HepG2 (cell line): Measurements from ENCODE around the gene PLD3. TPM values are rescaled to one million over a fixed set of nuclear protein-coding genes. Genes with fewer than 3 reads are reported as not detected.
A peak's percentile ranks its signal among the peaks of the same experiment; 100 is the strongest.

Source experiments
- ATRX ChIP-seq: sonication (generic); formaldehyde crosslinking; IDR thresholded peaks from 2 replicates; pipeline ENCODE4 v1.4.0; 2020; ENCODE audit warnings: missing genetic modification reagents, borderline replicate concordance
- CHD4 ChIP-seq: fragments of 200-600 bp; sonication (generic); IDR thresholded peaks from 2 replicates; pipeline ENCODE4 v1.7.0; 2017; ENCODE audit warnings: mild to moderate bottlenecking, low read length, borderline replicate concordance
- GFI1 ChIP-seq: sonication (generic); formaldehyde crosslinking; IDR thresholded peaks from 2 replicates; pipeline ENCODE4 v1.5.0; 2020; ENCODE audit warnings: missing genetic modification reagents, mild to moderate bottlenecking, borderline replicate concordance
- GZF1 ChIP-seq: sonication (generic); formaldehyde crosslinking; IDR thresholded peaks from 2 replicates; pipeline ENCODE4 v1.5.1; 2020; ENCODE audit warnings: mild to moderate bottlenecking, missing genetic modification reagents
- HOXA5 ChIP-seq: sonication (generic); formaldehyde crosslinking; IDR thresholded peaks from 2 replicates; pipeline ENCODE4 v1.4.0; 2020; ENCODE audit warnings: missing genetic modification reagents
- KDM3A ChIP-seq: IDR thresholded peaks from 2 replicates; pipeline ENCODE4 v1.6.1; 2018; ENCODE audit warnings: low read depth, missing compliant biosample characterization
- MTA3 ChIP-seq: sonication (generic); formaldehyde crosslinking; IDR thresholded peaks from 2 replicates; pipeline ENCODE4 v1.4.0; 2020; ENCODE audit warnings: missing genetic modification reagents
- RARG ChIP-seq: sonication (generic); formaldehyde crosslinking; IDR thresholded peaks from 2 replicates; pipeline ENCODE4 v1.4.0; 2020; ENCODE audit warnings: low read depth, mild to moderate bottlenecking, missing genetic modification reagents
- RNF2 ChIP-seq: fragments of 450-650 bp; conservative IDR thresholded peaks from 2 replicates; pipeline ENCODE4 v1.6.1; 2016; ENCODE audit warnings: low read depth
- RXRA ChIP-seq: sonication (generic); formaldehyde crosslinking; IDR thresholded peaks from 2 replicates; pipeline ENCODE4 v1.5.1; 2020; ENCODE audit warnings: missing genetic modification reagents
- SATB2 ChIP-seq: sonication (generic); formaldehyde crosslinking; IDR thresholded peaks from 2 replicates; pipeline ENCODE4 v1.5.0; 2020; ENCODE audit warnings: missing genetic modification reagents
- SIN3A ChIP-seq: IDR thresholded peaks from 2 replicates; pipeline ENCODE4 v1.6.1; 2011; ENCODE audit warnings: low read depth, mild to moderate bottlenecking, control low read depth, low read length, borderline replicate concordance
- SP1 ChIP-seq, 2 experiments: fragments of 450-650 bp in 1 of 2; sonication (generic) in 1 of 2; formaldehyde crosslinking in 1 of 2; IDR thresholded peaks; 2 replicates each; pipeline versions ENCODE4 v1.4.0 to v1.6.1; 2016 to 2020; ENCODE audit warnings: missing genetic modification reagents in 1 of 2
- ZNF12 ChIP-seq: sonication (generic); formaldehyde crosslinking; IDR thresholded peaks from 2 replicates; pipeline ENCODE4 v1.5.0; 2020; ENCODE audit warnings: missing genetic modification reagents
- ZNF329 ChIP-seq: sonication (generic); formaldehyde crosslinking; IDR thresholded peaks from 2 replicates; pipeline ENCODE4 v1.9.0; 2021; ENCODE audit warnings: low read depth, mild to moderate bottlenecking, missing genetic modification reagents
- ZNF367 ChIP-seq: sonication (generic); formaldehyde crosslinking; IDR thresholded peaks from 2 replicates; pipeline ENCODE4 v1.4.0; 2020; ENCODE audit warnings: missing genetic modification reagents, borderline replicate concordance
- ZNF382 ChIP-seq: sonication (generic); formaldehyde crosslinking; IDR thresholded peaks from 2 replicates; pipeline ENCODE4 v1.5.0; 2020; ENCODE audit warnings: missing genetic modification reagents, mild to moderate bottlenecking, borderline replicate concordance
- ZNF501 ChIP-seq: sonication (generic); formaldehyde crosslinking; IDR thresholded peaks from 2 replicates; pipeline ENCODE4 v1.5.1; 2020; ENCODE audit warnings: mild to moderate bottlenecking, moderate library complexity, missing genetic modification reagents
- ZNF598 ChIP-seq: sonication (generic); formaldehyde crosslinking; IDR thresholded peaks from 2 replicates; pipeline ENCODE4 v1.5.1; 2020; ENCODE audit warnings: mild to moderate bottlenecking, missing genetic modification reagents, borderline replicate concordance
- ZNF629 ChIP-seq: sonication (generic); formaldehyde crosslinking; conservative IDR thresholded peaks from 2 replicates; pipeline ENCODE4 v1.5.0; 2020; ENCODE audit warnings: missing genetic modification reagents
- ZNF644 ChIP-seq: IDR thresholded peaks from 2 replicates; pipeline ENCODE4 v1.6.1; 2016; ENCODE audit warnings: low read depth
- ZNF678 ChIP-seq: sonication (generic); formaldehyde crosslinking; IDR thresholded peaks from 2 replicates; pipeline ENCODE4 v1.4.0; 2020; ENCODE audit warnings: mild to moderate bottlenecking, missing genetic modification reagents
- ZSCAN21 ChIP-seq: sonication (generic); formaldehyde crosslinking; IDR thresholded peaks from 2 replicates; pipeline ENCODE4 v1.8.0; 2022; ENCODE audit warnings: mild to moderate bottlenecking, missing genetic modification reagents, moderate library complexity, borderline replicate concordance
- polyA plus RNA-seq, 8 experiments: library from polyadenylated mRNA; depleted of rRNA in 3 of 8; stranded (reverse) in 7 of 8; unstranded in 1 of 8; fragments of >200 nt; fragmentation: Illumina TruSeq in 4 of 8; extraction: Trizol in 4 of 8; gene quantifications; 2 replicates each; pipeline versions ENCODE4 v1.2.1 to v1.2.3, GENCODE V29; 2011 to 2016; ENCODE audit warnings: low read depth in 4 of 8, missing spikeins in 1 of 8, mixed read lengths in 1 of 8; ENCODE audit not compliant: insufficient read depth in 1 of 8
- total RNA-seq, 5 experiments: library from RNA; depleted of rRNA; stranded (reverse); fragments of >200 nt; fragmentation: Illumina TruSeq; extraction: Trizol; gene quantifications; 2 replicates each; pipeline ENCODE4 v1.2.3, GENCODE V29; 2016; ENCODE audit warnings: low read depth in 1 of 5
- TF ChIP-seq, protein P1 (sequence below): sonication (generic); formaldehyde crosslinking; IDR thresholded peaks from 2 replicates; pipeline ENCODE4 v1.5.1; 2020; ENCODE audit warnings: missing genetic modification reagents, mild to moderate bottlenecking, borderline replicate concordance
- TF ChIP-seq, protein P2 (sequence below): sonication (generic); formaldehyde crosslinking; IDR thresholded peaks from 2 replicates; pipeline ENCODE4 v1.4.0; 2020; ENCODE audit warnings: missing genetic modification reagents
- TF ChIP-seq, protein P3 (sequence below): sonication (generic); formaldehyde crosslinking; IDR thresholded peaks from 2 replicates; pipeline ENCODE4 v1.8.0; 2022; ENCODE audit warnings: mild to moderate bottlenecking, missing genetic modification reagents
- TF ChIP-seq, protein P4 (sequence below): sonication (generic); formaldehyde crosslinking; IDR thresholded peaks from 2 replicates; pipeline ENCODE4 v1.5.0; 2020; ENCODE audit warnings: mild to moderate bottlenecking, low read depth, missing genetic modification reagents, borderline replicate concordance

The PLD3 gene
- total and polyA plus RNA-seq, 2 of the 13 experiments (the other 11 are each of a cell fraction or from before 2014, with no cell fraction given): 45.7 to 164 TPM

DNA sequence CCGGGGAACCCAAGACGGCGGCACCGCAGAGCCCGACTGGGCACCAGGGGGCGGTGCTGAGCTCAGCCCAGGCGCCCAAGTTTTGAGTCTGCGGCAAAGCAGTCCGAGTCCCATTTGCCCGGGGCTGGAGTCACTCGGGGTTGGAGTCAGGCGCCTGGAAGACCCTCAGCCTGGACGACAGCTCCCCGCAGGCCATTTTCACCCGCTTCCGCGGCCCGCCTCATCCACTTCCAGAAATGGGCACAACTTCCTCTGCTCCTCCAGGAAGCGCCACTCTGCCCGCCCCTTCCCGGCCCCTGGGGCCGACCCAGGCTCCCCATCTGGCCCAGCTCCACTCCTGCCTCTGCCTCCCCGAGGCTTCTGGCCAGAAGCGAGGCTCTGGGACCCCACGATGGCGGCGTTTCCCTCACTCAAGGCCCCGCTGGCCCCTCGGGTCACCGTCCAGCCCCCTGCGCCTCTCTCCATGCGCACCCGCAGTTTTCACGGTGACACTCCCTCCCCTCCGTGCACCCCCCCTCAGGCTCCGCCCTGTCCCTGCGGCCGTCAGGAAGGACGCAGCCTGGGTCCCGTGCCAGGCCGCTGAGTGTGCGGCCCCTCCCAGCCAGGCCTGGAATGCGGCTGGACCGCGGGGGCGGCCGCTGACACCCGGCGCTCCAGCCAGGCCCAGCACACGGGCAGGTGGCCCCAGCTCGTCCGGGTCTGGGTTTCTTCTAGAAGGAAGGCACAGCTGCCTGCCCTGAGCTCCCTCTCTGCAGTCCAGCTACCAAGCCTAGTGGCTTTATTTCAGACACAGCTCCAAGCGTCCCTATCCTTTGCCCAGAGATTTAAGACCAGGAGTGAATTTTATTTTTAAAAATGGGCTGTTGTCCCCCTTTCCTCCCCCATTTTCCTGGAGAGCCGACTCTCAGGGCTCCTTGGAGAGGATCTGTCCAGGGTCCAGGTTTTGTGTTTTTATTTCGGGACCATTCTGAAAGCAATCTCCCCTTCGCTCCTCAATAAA is 72.6 kb downstream of the PLD3 start (continued):
- TF ChIP-seq, protein P1, sequence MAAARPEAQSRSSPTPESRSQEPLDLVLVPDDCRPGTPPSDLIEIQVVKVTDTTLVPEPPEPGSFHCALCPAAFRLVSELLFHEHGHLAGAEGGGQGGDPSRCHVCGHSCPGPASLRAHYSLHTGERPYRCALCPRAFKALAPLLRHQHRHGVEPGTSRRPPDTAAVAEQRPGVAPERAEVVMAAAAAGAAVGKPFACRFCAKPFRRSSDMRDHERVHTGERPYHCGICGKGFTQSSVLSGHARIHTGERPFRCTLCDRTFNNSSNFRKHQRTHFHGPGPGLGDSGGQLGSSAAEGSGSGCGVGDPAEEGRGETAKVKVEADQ (CRISPR knock-in tag): peak; percentile 64
- TF ChIP-seq KDM3A (CRISPR knock-in tag) (peak; percentile 31; the same call in 1 of the 2 replicates), ZNF329 (CRISPR knock-in tag) (peak; percentile 61), MTA3 (no peak), SP1 (IDR thresholded peaks at IDR 0.05) (no peak), SP1 (CRISPR knock-in tag; IDR thresholded peaks at IDR 0.05) (peak; percentile 72; the same call in 1 of the 2 replicates), ATRX (CRISPR knock-in tag) (no peak), GFI1 (peak; percentile 18; the same call in 1 of the 2 replicates), RXRA (CRISPR knock-in tag) (peak; percentile 79), ZNF12 (CRISPR knock-in tag) (no peak), GZF1 (CRISPR knock-in tag) (no peak), HOXA5 (CRISPR knock-in tag) (peak; percentile 86), ZNF644 (no peak), ZNF367 (no peak), RARG (CRISPR knock-in tag) (no peak), ZNF598 (CRISPR knock-in tag) (peak; percentile 92; the same call in 1 of the 2 replicates), ZNF501 (CRISPR knock-in tag) (peak; percentile 53; the same call in 1 of the 2 replicates), SIN3A (0 out of 2 replicates have a peak, but pooled peaks have one; percentile 27), ZSCAN21 (CRISPR knock-in tag) (peak; percentile 57; the same call in 1 of the 2 replicates), ZNF678 (no peak), CHD4 (no peak), RNF2 (0 out of 2 replicates have a peak, but pooled peaks have one; percentile 42), SATB2 (CRISPR knock-in tag) (no peak), ZNF629 (peak; percentile 33), ZNF382 (CRISPR knock-in tag) (no peak)
- TF ChIP-seq, protein P2, sequence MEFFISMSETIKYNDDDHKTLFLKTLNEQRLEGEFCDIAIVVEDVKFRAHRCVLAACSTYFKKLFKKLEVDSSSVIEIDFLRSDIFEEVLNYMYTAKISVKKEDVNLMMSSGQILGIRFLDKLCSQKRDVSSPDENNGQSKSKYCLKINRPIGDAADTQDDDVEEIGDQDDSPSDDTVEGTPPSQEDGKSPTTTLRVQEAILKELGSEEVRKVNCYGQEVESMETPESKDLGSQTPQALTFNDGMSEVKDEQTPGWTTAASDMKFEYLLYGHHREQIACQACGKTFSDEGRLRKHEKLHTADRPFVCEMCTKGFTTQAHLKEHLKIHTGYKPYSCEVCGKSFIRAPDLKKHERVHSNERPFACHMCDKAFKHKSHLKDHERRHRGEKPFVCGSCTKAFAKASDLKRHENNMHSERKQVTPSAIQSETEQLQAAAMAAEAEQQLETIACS (CRISPR knock-in tag): no peak
- TF ChIP-seq, protein P3, sequence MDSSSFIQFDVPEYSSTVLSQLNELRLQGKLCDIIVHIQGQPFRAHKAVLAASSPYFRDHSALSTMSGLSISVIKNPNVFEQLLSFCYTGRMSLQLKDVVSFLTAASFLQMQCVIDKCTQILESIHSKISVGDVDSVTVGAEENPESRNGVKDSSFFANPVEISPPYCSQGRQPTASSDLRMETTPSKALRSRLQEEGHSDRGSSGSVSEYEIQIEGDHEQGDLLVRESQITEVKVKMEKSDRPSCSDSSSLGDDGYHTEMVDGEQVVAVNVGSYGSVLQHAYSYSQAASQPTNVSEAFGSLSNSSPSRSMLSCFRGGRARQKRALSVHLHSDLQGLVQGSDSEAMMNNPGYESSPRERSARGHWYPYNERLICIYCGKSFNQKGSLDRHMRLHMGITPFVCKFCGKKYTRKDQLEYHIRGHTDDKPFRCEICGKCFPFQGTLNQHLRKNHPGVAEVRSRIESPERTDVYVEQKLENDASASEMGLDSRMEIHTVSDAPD (CRISPR knock-in tag): peak; percentile 50; the same call in 1 of the 2 replicates
- TF ChIP-seq, protein P4, sequence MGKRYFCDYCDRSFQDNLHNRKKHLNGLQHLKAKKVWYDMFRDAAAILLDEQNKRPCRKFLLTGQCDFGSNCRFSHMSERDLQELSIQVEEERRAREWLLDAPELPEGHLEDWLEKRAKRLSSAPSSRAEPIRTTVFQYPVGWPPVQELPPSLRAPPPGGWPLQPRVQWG: no peak
